Neural cell (in vitro differentiated cells): ENCODE data around the gene FNDC3B. TPM values are rescaled to one million over a fixed set of nuclear protein-coding genes. Genes with fewer than 3 reads are reported as not detected.

Experiments
- H2AFZ ChIP-seq: fragments of 200-600, 300-800 bp; sonication (generic), shearing (Covaris generic); 2 replicates; pipeline ENCODE4 v1.6.0; 2014; ENCODE audit warnings: low read depth, mild to moderate bottlenecking, antibody characterized with exemption, low read length, moderate library complexity
- H3F3A ChIP-seq: fragments of 200-600 bp; shearing (Covaris generic); 2 replicates; pipeline ENCODE4 v1.6.1; 2016; ENCODE audit warnings: mild to moderate bottlenecking, moderate library complexity, mixed read lengths, antibody characterized with exemption, low read length; ENCODE audit not compliant: insufficient read depth, poor library complexity, severe bottlenecking
- H3K27ac ChIP-seq: fragments of 200-600, 300-800 bp; sonication (generic), shearing (Covaris generic); 2 replicates; pipeline ENCODE4 v1.5.1; 2014; ENCODE audit warnings: mild to moderate bottlenecking, low read length, moderate library complexity
- H3K27me3 ChIP-seq: fragments of 300-800, 200-600 bp; sonication (generic), shearing (Covaris generic); 2 replicates; pipeline ENCODE4 v1.6.0; 2014; ENCODE audit warnings: mild to moderate bottlenecking, low read depth, low read length, moderate library complexity; ENCODE audit not compliant: insufficient read depth
- H3K36me3 ChIP-seq: fragments of 300-800, 200-600 bp; sonication (generic), shearing (Covaris generic); 2 replicates; pipeline ENCODE4 v1.5.1; 2014; ENCODE audit warnings: mild to moderate bottlenecking, antibody characterized with exemption, low read length, moderate library complexity; ENCODE audit not compliant: insufficient read depth
- H3K4me2 ChIP-seq: fragments of 300-800, 200-600 bp; sonication (generic), shearing (Covaris generic); 2 replicates; pipeline ENCODE4 v1.6.0; 2014; ENCODE audit warnings: mild to moderate bottlenecking, low read length
- H3K4me3 ChIP-seq: fragments of 300-800, 200-600 bp; sonication (generic), shearing (Covaris generic); 2 replicates; pipeline ENCODE4 v1.5.1; 2014; ENCODE audit warnings: mild to moderate bottlenecking, low read length, moderate library complexity
- H3K79me2 ChIP-seq: fragments of 200-600 bp; shearing (Covaris generic); replicated peaks from 2 replicates; pipeline ENCODE4 v1.6.0; 2014; ENCODE audit warnings: mild to moderate bottlenecking, low read length, moderate library complexity; ENCODE audit not compliant: insufficient read depth
- H3K9ac ChIP-seq: fragments of 300-800, 200-600 bp; sonication (generic), shearing (Covaris generic); 2 replicates; pipeline ENCODE4 v1.6.1; 2016; ENCODE audit warnings: mild to moderate bottlenecking, low read length, mixed read lengths
- H3K9me2 ChIP-seq: fragments of 200-600 bp; shearing (Covaris generic); 2 replicates; pipeline ENCODE4 v1.6.1; 2016; ENCODE audit warnings: mild to moderate bottlenecking, low read length, mixed read lengths; ENCODE audit not compliant: insufficient read depth
- H3K9me3 ChIP-seq: fragments of 200-600, 300-800 bp; sonication (generic), shearing (Covaris generic); 2 replicates; pipeline ENCODE4 v1.6.1; 2016; ENCODE audit warnings: mild to moderate bottlenecking, mixed run types, low read length, moderate library complexity, mixed read lengths
- H4K20me1 ChIP-seq: fragments of 200-600 bp; shearing (Covaris generic); 2 replicates; pipeline ENCODE4 v1.6.1; 2016; ENCODE audit warnings: mild to moderate bottlenecking, mixed run types; ENCODE audit not compliant: insufficient read depth
- CTCF ChIP-seq: fragments of 450-650 bp; IDR thresholded peaks from 2 replicates; pipeline ENCODE4 v1.5.1; 2014; ENCODE audit warnings: antibody characterized with exemption, mild to moderate bottlenecking, moderate library complexity; ENCODE audit not compliant: poor library complexity, severe bottlenecking
- EP300 ChIP-seq: fragments of 450-650 bp; conservative IDR thresholded peaks from 2 replicates; pipeline ENCODE4 v1.6.1; 2014; ENCODE audit warnings: antibody characterized with exemption, mild to moderate bottlenecking, moderate library complexity; ENCODE audit not compliant: poor library complexity, severe bottlenecking
- EZH2 ChIP-seq: fragments of 200-600, 300-800 bp; shearing (Covaris generic), sonication (generic); IDR thresholded peaks from 2 replicates; pipeline ENCODE4 v1.6.1; 2014; ENCODE audit warnings: antibody characterized with exemption, low read length, borderline replicate concordance, mild to moderate bottlenecking; ENCODE audit not compliant: insufficient read depth, poor library complexity, severe bottlenecking
- MXI1 ChIP-seq: fragments of 450-650 bp; conservative IDR thresholded peaks from 2 replicates; pipeline ENCODE4 v1.6.1; 2014; ENCODE audit warnings: antibody characterized with exemption, mild to moderate bottlenecking; ENCODE audit not compliant: poor library complexity, severe bottlenecking
- POLR2AphosphoS5 ChIP-seq: IDR thresholded peaks from 2 replicates; pipeline ENCODE4 v1.6.1; 2012
- RAD21 ChIP-seq: fragments of 450-650 bp; conservative IDR thresholded peaks from 2 replicates; pipeline ENCODE4 v1.6.1; 2014; ENCODE audit warnings: antibody characterized with exemption, mild to moderate bottlenecking, moderate library complexity
- REST ChIP-seq: IDR thresholded peaks from 2 replicates; pipeline ENCODE4 v1.6.1; 2012; ENCODE audit warnings: borderline replicate concordance
- SMC3 ChIP-seq: fragments of 450-650 bp; conservative IDR thresholded peaks from 2 replicates; pipeline ENCODE4 v1.6.1; 2014; ENCODE audit warnings: antibody characterized with exemption, mild to moderate bottlenecking, moderate library complexity; ENCODE audit not compliant: poor library complexity
- TAF1 ChIP-seq: IDR thresholded peaks from 2 replicates; pipeline ENCODE4 v1.6.1; 2012; ENCODE audit warnings: low read depth
- polyA plus RNA-seq: library from polyadenylated mRNA; depleted of rRNA; stranded (reverse); fragments of >200 nt; gene quantifications from 2 replicates; pipeline ENCODE4 v1.2.3, GENCODE V29; 2014

Gene FNDC3B
- polyA plus RNA-seq, 1 donor from 2014 or later: 4.9 TPM

- Histone ChIP-seq H3K27ac (no peak overlapping the region), H4K20me1 (no peaks in the 10 kb centered on the region), H3K27me3 (no peaks in the 10 kb centered on the region), H3K79me2 (no peaks in the 10 kb centered on the region), H2AFZ (no peak overlapping the region), H3K9me3 (no peaks in the 10 kb centered on the region), H3F3A (no peaks in the 10 kb centered on the region), H3K36me3 (no peaks in the 10 kb centered on the region), H3K4me2 (no peak overlapping the region), H3K4me3 (no peak overlapping the region), H3K9ac (no peak overlapping the region), H3K9me2 (no peaks in the 10 kb centered on the region)
- TF ChIP-seq EP300: no peak
- TF ChIP-seq RAD21: no peak
- TF ChIP-seq MXI1: no peak
- TF ChIP-seq TAF1: no peak
- no peak for TF ChIP-seq REST
- no peak for TF ChIP-seq EZH2
- no peak for TF ChIP-seq CTCF
- no peak for TF ChIP-seq SMC3
- no peak for TF ChIP-seq POLR2AphosphoS5
These were observed 253.0 kb downstream of the FNDC3B start for GRCh38 chr3:172292422-172292821.

- Histone ChIP-seq H3K27me3 (no peaks in the 10 kb centered on the region), H3K27ac (no peak overlapping the region), H3K9me3 (no peaks in the 10 kb centered on the region), H3K4me2 (no peak overlapping the region), H4K20me1 (no peaks in the 10 kb centered on the region), H3K79me2 (no peaks in the 10 kb centered on the region), H3F3A (no peaks in the 10 kb centered on the region), H3K4me3 (no peak overlapping the region), H3K9me2 (no peaks in the 10 kb centered on the region), H3K9ac (no peak overlapping the region), H2AFZ (no peak overlapping the region), H3K36me3 (no peaks in the 10 kb centered on the region)
- TF ChIP-seq SMC3 (no peak), CTCF (no peak), REST (no peak), MXI1 (no peak), EZH2 (no peak), EP300 (no peak), POLR2AphosphoS5 (no peak), RAD21 (no peak), TAF1 (no peak)
These were observed 253.7 kb downstream of the FNDC3B start for GRCh38 chr3:172293093-172293492.
